HL-60 (cell line): ENCODE data around the gene CTXN3.

Experiments used
- CTCF ChIP-seq: IDR thresholded peaks from one replicate; pipeline ENCODE4 v1.5.1; 2011; ENCODE audit warnings: low read length, control low read depth, inconsistent platforms; ENCODE audit not compliant: insufficient read depth
- REST ChIP-seq: IDR thresholded peaks from 2 replicates; pipeline ENCODE4 v1.6.1; 2012; ENCODE audit warnings: low read depth; ENCODE audit not compliant: insufficient replicate concordance

GRCh38 chr5:127601601-127602000 lies 47.3 kb upstream of the CTXN3 start:
- TF ChIP-seq CTCF (no peak), REST (no peak)
